Thymus (tissue), 11 donors: ENCODE measurements around the gene RNF157. TPM values are rescaled to one million over a fixed set of nuclear protein-coding genes. Genes with fewer than 3 reads are reported as not detected.
A peak's percentile ranks its signal among the peaks of the same experiment; 100 is the strongest.

Experiments used
- DNase-seq, 9 donors: peaks; one replicate each; pipeline ENCODE4 v3.0.0-alpha.2; 2013; ENCODE audit warnings: low spot score in 9 of 9, low read depth in 6 of 9, missing footprints in 1 of 9
- H3K27ac ChIP-seq, 2 donors: one replicate each; pipeline ENCODE4 v1.5.1; 2013; ENCODE audit warnings: control low read depth in 1 of 2, low read depth in 1 of 2, low read length in 1 of 2, mild to moderate bottlenecking in 1 of 2, moderate library complexity in 1 of 2
- H3K27me3 ChIP-seq, 2 donors: one replicate each; pipeline ENCODE4 v1.5.1; 2013; ENCODE audit warnings: low read length in 1 of 2; ENCODE audit not compliant: control insufficient read depth in 2 of 2, insufficient read depth in 1 of 2
- H3K36me3 ChIP-seq, 2 donors: one replicate each; pipeline ENCODE4 v1.5.1; 2013; ENCODE audit warnings: low read length in 1 of 2, mild to moderate bottlenecking in 1 of 2, moderate library complexity in 1 of 2; ENCODE audit not compliant: control insufficient read depth in 2 of 2, insufficient read depth in 2 of 2
- H3K4me1 ChIP-seq, 2 donors: one replicate each; pipeline ENCODE4 v1.5.1; 2013; ENCODE audit warnings: low read length in 2 of 2; ENCODE audit not compliant: control insufficient read depth in 2 of 2, insufficient read depth in 2 of 2
- H3K4me3 ChIP-seq, 2 donors: one replicate each; pipeline ENCODE4 v1.5.1; 2013; ENCODE audit warnings: low read length in 2 of 2, control low read depth in 1 of 2, mild to moderate bottlenecking in 1 of 2
- H3K9me3 ChIP-seq, 2 donors: one replicate each; pipeline ENCODE4 v1.5.1; 2013; ENCODE audit warnings: low read length in 1 of 2, mild to moderate bottlenecking in 1 of 2; ENCODE audit not compliant: control insufficient read depth in 2 of 2, insufficient read depth in 1 of 2
- WGBS: extraction: QIAGEN DNeasy Blood & Tissue Kit; methylation state at CpG from one replicate; pipeline ENCODE4 v1.1.7; 2013; 5-methylcytosine and 5-hydroxymethylcytosine counted together
- polyA plus RNA-seq: library from polyadenylated mRNA; stranded (reverse); fragments of 200-250 nt; gene quantifications from one replicate; pipeline ENCODE4 v1.2.3, GENCODE V29; 2013
- total RNA-seq: library from RNA; stranded (reverse); fragments of 120-200 nt; gene quantifications from one replicate; pipeline ENCODE4 v1.2.4, GENCODE V29; 2013
- donor health status: healthy.

The RNF157 gene
- total and polyA plus RNA-seq, 2 donors = 0.61 to 1.6 TPM

- Histone ChIP-seq H3K4me1 (peaks cover 0 to 20% of the 10 kb centered on the region in 2 donors), H3K27ac (no peak overlapping the region), H3K4me3 (no peak overlapping the region), H3K27me3 (peaks cover 0 to 2% of the 10 kb centered on the region in 2 donors), H3K36me3 (no peaks in the 10 kb centered on the region), H3K9me3 (no peaks in the 10 kb centered on the region)
- 5% methylated on average over 4 of the region's 4 CpGs for WGBS
- peak in 3 of 9 donors; percentile 28 to 63 (median 44) for DNase-seq
These were observed 40.8 kb downstream of the RNF157 start for GRCh38 chr17:76199469-76199868.

GRCh38 chr17:76198702-76199101, 41.6 kb downstream of the RNF157 start:
- Histone ChIP-seq H3K9me3 (no peaks in the 10 kb centered on the region), H3K27ac (no peak overlapping the region), H3K4me1 (peaks cover 0 to 22% of the 10 kb centered on the region in 2 donors), H3K4me3 (no peak overlapping the region), H3K27me3 (peaks cover 0 to 4% of the 10 kb centered on the region in 2 donors), H3K36me3 (no peaks in the 10 kb centered on the region)
- WGBS = 95% methylated on average over 5 of the region's 5 CpGs
- DNase-seq = no peak

GRCh38 chr17:76197911-76198310, 42.4 kb downstream of the RNF157 start:
- Histone ChIP-seq H3K9me3 (no peaks in the 10 kb centered on the region), H3K4me3 (no peak overlapping the region), H3K27ac (no peak overlapping the region), H3K27me3 (peaks cover 0 to 6% of the 10 kb centered on the region in 2 donors), H3K36me3 (no peaks in the 10 kb centered on the region), H3K4me1 (peaks cover under 1 to 28% of the 10 kb centered on the region in 2 donors)
- 90% methylated on average over 2 of the region's 2 CpGs for WGBS
- DNase-seq = no peak

GRCh38 chr17:76196675-76197074, 43.6 kb downstream of the RNF157 start:
- 95% methylated on average over 3 of the region's 3 CpGs for WGBS
- Histone ChIP-seq H3K36me3 (no peaks in the 10 kb centered on the region), H3K4me1 (peaks cover 10 to 39% of the 10 kb centered on the region in 2 donors), H3K27me3 (peaks cover 0 to 6% of the 10 kb centered on the region in 2 donors), H3K4me3 (no peak overlapping the region), H3K9me3 (no peaks in the 10 kb centered on the region), H3K27ac (peak overlapping the region in 1 of 2 donors; percentile 0)
- no peak for DNase-seq

- Histone ChIP-seq H3K9me3 (no peaks in the 10 kb centered on the region), H3K4me1 (peaks cover 16 to 50% of the 10 kb centered on the region in 2 donors), H3K27me3 (peaks cover 0 to 6% of the 10 kb centered on the region in 2 donors), H3K36me3 (no peaks in the 10 kb centered on the region), H3K4me3 (no peak overlapping the region), H3K27ac (no peak overlapping the region)
- WGBS = 98% methylated on average over 12 of the region's 12 CpGs
- no peak for DNase-seq
These were observed 44.8 kb downstream of the RNF157 start for GRCh38 chr17:76195281-76196096.

- H3K4me1 ChIP-seq = peaks cover 16 to 50% of the 10 kb centered on the region in 2 donors
- H3K36me3 ChIP-seq = no peaks in the 10 kb centered on the region
- no peaks in the 10 kb centered on the region for H3K9me3 ChIP-seq
- H3K27ac ChIP-seq = no peak overlapping the region
- 92% methylated on average over 13 of the region's 13 CpGs for WGBS
- no peak overlapping the region for H3K4me3 ChIP-seq
- H3K27me3 ChIP-seq = peaks cover 0 to 6% of the 10 kb centered on the region in 2 donors
- DNase-seq = peak in 1 of 9 donors; percentile 23
These were observed 46.7 kb downstream of the RNF157 start for GRCh38 chr17:76193591-76193990.

GRCh38 chr17:76191896-76192295, 48.4 kb downstream of the RNF157 start:
- DNase-seq = peak; percentile 51 to 93 (median 76)
- Histone ChIP-seq H3K4me3 (no peak overlapping the region), H3K36me3 (no peaks in the 10 kb centered on the region), H3K4me1 (peaks cover 18 to 45% of the 10 kb centered on the region in 2 donors), H3K27me3 (peaks cover 0 to 4% of the 10 kb centered on the region in 2 donors), H3K9me3 (no peaks in the 10 kb centered on the region), H3K27ac (peak overlapping the region in 1 of 2 donors; percentile 86)
- 5% methylated on average over 6 of the region's 6 CpGs for WGBS

- no peak for DNase-seq
- no peaks in the 10 kb centered on the region for H3K36me3 ChIP-seq
- no peak overlapping the region for H3K27ac ChIP-seq
- no peaks in the 10 kb centered on the region for H3K9me3 ChIP-seq
- H3K4me3 ChIP-seq = no peak overlapping the region
- WGBS = 94% methylated on average over 4 of the region's 4 CpGs
- peaks cover 18 to 45% of the 10 kb centered on the region in 2 donors for H3K4me1 ChIP-seq
- H3K27me3 ChIP-seq = peaks cover 0 to 4% of the 10 kb centered on the region in 2 donors
These were observed 50.6 kb downstream of the RNF157 start for GRCh38 chr17:76189741-76190140.

GRCh38 chr17:76189247-76189646, 51.0 kb downstream of the RNF157 start:
- 92% methylated on average over 4 of the region's 4 CpGs for WGBS
- no peaks in the 10 kb centered on the region for H3K36me3 ChIP-seq
- no peaks in the 10 kb centered on the region for H3K9me3 ChIP-seq
- DNase-seq = no peak
- H3K27ac ChIP-seq = no peak overlapping the region
- no peak overlapping the region for H3K4me3 ChIP-seq
- H3K27me3 ChIP-seq = peaks cover 0 to 4% of the 10 kb centered on the region in 2 donors
- H3K4me1 ChIP-seq = peaks cover 18 to 45% of the 10 kb centered on the region in 2 donors
